ENCODE measurements around the gene TMC1.
"Not testable (repeated sequence)": the region's sequence is repeated elsewhere in the genome, so short reads cannot be mapped to it uniquely, and the experiment has no call there.

TMC1 gene

DNA sequence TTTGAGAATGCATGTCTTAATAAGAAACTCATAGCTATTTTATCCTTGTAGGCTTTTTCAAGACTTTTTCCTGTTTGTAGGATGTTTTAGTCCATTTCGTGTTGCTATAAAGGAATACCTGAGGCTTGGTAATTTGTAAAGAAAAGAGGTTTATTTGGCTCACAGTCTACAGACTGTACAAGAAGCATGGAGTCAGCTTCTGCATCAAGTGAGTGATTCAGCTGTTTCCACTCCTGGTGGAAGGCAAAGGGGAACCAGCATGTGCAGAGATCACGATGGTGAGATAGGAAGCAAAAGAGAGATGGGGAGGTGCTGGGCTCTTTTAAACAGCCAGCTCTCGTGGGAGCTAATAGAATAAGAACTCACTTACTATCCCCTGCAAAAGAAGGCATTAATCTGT, 254.2 kb downstream of the TMC1 start:
- no peak for DNase-seq

DNA sequence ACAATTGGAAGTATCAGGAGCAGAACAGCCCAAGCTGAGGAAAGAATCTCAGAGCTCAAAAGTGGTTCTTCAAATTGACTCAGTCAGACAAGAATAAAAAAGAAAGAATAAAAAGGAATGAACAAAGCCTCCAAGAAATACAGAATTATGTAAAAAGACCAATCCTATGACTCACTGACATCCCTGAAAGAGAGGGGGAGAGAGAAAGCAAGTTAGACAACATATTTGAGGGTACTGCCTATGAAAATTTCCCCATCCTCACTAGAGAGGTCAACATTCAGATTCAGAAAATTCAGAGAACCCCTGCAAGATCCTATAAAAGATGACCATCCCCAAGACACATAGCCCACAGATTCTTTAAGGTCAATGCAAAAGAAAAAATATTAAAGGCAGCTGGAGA, 258.2 kb downstream of the TMC1 start:
- DNase-seq = no peak

DNA sequence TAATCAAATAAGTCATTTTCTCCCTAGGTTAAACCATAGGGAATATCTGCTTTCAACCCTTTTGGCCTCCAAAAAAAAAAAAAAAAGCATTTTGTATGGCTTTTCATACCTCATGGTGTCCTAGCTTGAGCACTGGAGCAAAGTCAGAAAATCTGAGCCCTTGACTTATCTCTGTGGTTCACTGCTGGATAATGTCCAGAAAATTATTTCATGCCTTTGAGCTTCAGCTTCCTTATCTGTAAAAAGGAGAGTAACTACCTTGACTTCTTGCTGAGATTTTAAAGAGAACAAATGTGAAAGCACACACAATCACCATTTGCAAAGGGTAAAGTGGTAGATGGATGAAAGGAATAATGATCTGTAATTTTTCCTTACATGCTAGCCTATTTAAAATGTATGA, 265.5 kb downstream of the TMC1 start:
- DNase-seq = no peak

DNA sequence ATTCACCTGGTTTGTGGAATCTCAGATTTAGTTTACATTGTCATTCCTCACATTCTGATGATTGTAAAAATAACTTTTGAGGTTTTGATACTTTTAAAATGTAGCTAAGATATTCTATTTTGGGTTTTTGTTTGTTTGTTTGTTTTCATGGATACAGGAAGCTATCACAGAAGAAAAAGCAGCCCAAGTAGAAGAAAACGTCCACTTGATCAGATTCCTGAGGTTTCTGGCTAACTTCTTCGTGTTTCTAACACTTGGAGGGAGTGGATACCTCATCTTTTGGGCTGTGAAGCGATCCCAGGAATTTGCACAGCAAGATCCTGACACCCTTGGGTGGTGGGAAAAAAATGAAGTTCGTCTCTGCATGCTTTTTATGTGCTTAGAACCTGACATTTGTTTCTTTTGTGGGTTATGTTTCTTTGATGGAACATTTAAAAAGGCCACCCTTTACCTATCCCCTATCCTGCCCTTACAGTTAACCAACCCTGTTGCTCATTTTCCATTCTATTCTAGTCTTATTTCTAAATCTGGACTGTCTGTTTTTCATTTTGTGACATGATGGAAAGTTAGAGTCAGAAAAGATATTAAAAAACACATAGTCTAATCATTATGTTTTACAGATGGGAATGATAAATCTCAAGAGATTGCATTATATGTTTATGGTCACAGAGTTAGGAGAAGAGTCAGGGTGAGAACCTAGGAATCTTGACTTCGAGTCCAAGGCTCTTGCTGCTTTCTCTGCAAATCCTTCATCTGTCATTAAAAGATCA, 267.7 kb downstream of the TMC1 start:
- no peak for DNase-seq

DNA sequence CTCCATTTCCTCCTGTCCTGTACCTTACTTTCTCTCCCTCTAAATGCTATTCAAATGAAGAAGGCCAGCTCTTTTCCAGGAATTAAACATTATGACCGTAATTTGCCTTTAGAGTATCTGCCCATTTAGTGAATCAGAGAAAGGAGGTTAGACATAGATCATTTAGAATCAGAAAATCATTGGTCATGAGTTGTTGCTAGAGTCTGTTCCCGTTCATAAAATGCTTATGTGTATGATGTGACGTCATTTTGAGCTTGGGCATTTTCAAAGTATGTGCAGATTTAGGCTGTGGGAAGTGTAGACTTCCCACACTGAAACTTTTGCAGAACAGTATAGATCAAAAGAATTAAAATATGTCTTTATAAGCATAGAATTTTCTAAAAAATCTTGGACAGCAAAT, 268.5 kb downstream of the TMC1 start:
- DNase-seq = no peak

DNA sequence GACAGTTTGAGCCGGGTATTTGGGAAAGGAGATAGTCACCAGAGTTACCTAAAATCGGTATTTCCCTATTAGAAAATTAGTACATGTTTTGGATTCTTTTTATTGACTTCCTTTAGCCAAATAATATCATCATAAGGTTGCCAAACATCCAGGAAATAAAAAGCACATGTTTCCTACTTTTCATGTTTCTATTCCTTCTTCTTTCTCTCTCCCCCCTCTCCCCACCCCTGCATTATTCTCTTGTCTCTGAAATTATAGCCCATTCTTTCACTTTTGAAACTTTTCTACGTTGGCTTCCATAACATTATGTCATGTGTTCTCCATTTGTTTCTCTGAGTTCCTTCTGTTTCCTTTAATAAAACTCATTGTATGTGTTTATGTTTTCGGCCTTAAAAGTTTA, 269.6 kb downstream of the TMC1 start:
- DNase-seq = no peak

DNA sequence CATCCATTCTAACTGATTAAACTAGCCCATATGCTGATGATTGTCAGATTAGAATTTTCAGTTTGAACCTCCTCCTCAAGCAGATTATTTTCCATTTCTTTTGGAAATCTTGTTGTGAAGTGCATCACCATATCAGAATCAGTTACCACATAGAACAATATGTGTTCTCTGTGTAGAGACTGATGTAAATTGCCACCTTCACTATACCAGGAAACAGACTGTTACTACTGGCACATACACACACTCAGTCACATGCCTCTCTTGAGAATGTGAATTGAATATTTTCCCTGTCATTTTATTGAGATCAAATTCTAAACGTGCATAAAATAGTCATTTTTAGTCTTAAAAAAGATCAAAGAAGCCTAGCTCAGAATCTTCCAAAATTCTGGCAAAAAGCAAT, 270.0 kb downstream of the TMC1 start:
- no peak for DNase-seq

DNA sequence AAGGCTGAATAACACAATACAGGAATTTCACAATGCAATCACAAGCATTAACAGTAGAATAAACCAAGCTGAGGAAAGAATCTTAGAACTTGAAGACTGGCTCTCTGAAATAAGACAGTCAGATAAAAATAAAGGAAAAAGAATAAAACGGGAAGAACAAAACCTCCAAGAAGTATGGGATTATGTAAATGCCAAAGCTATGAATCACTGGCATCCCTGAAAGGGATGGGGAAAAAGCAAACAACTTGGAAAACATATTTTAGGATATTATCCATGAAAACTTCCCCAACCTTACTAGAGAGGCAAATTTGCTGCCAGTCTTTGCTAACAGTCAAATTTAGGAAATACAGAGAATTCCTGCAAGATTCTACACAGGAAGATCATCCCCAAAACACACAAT, 273.5 kb downstream of the TMC1 start:
- DNase-seq = no peak

DNA sequence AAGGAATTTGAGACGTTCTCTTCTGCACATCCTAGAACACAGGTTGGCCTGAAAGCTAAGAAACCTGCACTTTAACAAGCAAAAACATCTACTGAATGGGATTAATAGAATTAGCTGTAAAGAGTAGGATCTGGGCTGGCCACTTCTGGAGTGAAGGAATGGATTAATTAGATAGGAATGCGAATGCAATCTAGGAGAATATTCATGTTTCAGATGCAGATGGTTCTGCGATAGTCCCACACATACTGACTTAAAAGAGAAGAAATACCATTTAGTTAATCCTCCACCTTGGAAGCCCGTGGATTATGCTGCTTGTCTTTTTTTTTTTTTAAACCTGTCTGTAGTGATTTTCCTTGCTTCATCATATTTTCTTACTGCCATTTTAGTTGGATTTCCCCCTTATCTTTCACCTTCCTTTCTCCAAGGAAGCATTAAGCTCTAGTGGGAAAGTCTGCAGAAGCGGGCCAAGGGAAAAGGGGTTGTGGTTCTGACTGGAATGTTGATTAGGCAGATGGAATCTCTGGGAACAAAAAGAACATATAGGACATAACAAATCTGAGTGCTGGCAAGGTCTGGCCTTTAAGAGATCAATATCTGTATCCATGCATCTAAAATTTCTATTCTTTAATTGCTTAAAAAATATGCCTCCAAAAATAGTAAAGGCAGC, 279.1 kb downstream of the TMC1 start:
- DNase-seq = no peak

DNA sequence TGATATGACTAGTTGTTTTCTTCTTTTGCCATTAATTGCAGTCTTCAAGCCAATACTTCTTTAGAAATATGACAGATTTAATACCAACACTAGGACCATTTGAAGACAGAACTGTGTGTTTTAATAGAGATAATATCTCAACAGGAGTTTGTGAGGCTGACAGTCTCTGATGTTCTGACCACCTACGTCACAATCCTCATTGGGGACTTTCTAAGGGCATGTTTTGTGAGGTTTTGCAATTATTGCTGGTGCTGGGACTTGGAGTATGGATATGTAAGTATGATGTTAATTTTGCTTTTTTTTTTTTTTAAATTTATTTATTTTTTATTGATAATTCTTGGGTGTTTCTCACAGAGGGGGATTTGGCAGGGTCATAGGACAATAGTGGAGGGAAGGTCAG, 283.8 kb downstream of the TMC1 start:
- DNase-seq = no peak

DNA sequence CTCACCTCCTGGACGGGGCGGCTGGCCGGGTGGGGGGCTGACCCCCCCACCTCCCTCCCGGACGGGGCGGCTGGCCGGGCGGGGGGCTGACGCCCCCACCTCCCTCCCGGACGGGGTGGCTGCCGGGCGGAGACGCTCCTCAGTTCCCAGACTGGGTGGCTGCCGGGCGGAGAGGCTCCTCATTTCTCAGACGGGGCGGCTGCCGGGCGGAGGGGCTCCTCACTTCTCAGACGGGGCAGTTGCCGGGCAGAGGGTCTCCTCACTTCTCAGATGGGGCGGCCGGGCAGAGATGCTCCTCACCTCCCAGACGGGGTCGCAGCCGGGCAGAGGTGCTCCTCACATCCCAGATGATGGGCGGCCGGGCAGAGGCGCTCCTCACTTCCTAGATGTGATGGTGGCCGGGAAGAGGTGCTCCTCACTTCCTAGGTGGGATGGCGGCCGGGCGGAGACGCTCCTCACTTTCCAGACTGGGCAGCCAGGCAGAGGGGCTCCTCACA, 285.0 kb downstream of the TMC1 start:
- not testable (repeated sequence) for DNase-seq

DNA sequence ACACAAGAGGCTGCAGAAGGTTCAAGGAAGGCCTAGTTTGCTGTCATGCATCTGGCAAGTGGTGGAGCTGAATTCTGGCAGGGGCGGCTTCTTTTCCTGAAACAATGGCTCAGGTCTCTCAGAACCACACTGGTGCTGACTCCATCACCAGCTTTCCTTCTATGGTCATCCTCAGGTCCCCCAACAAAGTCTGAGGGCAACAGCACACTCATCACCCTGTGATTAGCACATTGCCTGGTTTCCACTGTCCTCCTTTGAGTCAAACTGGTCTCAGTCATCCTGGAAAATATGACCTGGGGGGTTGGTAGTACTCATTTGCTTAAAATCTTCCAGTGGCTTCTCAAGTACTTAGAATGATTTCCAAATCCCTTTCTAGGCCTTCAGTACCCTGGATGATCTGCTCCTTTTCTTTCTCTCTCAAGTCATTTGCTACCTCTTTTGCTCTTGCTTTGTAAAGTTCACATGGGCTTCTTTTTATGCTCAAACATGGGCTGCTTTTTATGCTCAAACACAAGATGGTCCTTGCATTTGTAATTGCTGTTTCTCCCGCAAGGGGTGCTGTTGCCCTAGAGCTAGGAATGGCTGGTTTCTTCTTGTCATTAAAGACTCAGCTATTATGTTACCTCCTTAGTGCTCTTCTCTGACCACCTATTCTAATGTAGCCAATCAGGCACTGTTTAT, 286.5 kb downstream of the TMC1 start:
- DNase-seq = no peak

DNA sequence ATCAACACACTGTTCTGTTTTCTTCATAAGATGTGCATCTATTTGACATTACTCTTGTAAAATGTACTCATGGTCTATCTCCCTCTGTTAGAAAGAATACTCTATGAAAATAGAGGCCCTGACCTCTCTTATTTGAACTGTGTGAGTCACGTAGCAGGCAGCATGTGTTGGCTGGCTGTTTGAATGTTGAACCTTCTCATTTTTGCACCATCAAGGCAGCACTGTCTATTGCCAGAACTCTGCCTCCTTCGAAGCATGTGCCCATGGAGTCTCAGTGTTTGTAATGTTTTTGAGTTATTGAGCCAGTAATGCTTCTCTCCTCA, 287.0 kb downstream of the TMC1 start:
- no peak for DNase-seq

DNA sequence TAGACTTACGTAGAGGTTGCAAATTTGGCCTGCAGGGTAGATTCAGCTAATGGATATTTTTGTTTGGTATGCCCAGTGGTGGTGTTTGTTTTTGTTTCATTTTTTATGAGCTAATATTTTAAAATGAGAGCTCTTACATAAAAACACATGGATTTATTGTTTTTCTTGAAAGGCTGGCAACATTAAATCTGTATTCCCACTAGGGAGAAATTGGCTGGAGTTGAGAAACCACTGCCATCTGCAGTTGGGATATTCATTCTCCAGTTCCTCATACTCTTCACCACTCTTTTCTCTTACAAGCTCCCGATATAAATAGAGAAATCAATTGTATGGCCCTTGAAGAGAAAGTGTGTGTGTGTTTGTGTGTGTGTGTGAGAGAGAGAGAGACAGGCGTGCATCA, 288.2 kb downstream of the TMC1 start:
- no peak for DNase-seq

DNA sequence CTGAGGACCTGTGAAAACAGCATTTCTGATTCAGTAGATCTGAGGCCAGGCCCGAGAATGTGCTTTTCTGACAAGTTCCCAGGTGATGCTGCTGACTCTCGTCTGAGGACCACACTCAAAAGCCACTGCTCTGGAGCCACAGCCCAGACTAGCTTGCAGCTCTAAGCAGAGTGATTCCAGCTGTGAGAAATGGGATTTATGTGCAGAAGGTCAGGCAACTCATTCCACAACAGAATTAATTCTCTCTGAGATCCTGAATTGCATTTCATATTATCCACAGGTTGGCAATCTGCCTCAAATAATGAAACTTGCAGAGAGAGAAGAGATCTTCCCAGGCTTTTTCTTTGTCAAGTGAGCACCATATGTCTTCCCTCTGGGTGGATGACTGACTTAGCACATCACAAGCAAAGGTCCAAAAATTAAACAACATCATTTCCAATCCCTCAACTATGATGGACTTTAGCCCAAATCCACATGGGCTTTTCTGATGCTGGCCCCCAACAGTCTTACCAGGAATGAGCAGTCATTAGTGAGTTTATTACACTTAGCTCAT, 291.2 kb downstream of the TMC1 start:
- no peak for DNase-seq

DNA sequence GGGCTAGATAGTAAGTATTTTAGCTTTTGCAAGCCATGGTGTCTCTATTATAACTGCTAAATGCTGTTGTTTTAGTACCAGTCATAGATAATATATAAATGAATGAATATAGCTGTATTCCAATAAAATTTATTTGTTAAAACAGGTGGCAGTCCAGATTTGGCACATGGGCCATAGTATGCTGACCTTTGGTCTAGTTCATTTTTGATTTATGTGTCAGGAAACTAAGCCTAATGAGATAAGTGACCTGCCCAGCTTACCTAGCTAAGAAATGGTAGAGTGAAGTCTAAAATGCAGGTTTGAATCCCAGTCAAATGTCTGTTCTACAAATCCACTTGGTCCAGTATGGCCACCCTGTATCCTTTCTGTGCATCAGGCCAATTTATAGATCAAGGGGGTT, 292.1 kb downstream of the TMC1 start:
- DNase-seq = no peak

DNA sequence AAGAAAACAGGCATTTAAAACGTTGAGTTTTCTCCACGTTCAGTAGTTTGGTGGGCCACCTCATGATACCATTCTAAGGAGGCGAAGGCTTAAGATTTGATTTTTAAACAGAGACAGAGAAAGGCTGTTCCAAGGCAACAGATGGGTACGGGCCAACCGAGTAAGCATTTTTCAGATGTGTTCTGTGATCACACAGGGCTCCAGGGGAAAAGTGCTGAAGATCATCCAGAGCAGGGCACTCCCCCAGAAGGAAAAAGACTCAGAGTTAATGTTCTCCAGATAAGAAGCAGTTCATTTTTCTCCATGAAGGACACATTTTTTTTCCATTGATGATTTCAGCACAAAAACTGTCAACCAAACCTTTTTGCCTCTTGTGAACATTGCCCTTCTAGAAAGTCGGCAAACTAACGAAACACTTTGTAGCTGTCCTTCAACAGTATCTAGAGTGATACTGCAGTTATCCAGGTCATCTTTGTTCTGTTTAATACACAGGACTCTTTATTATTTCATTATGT, 292.7 kb downstream of the TMC1 start:
- no peak for DNase-seq

DNA sequence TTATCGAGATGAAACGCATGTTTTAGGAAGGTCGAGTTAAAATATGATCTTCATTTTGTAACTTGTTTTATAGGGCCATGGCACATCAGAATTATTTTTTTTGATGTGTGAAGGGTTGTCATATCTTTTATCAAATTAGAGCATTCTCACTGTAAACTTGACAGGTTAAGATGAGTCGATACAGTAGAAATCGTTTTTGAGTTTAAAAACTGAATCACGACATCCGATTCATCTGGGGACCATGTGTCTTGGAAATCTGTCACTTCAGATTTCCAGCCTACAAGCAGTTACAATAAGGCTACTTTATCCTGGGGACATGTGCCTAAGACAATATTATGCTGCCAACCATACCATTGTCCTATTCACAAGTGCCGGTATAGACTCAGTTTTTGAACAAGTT, 295.3 kb downstream of the TMC1 start:
- no peak for DNase-seq

DNA sequence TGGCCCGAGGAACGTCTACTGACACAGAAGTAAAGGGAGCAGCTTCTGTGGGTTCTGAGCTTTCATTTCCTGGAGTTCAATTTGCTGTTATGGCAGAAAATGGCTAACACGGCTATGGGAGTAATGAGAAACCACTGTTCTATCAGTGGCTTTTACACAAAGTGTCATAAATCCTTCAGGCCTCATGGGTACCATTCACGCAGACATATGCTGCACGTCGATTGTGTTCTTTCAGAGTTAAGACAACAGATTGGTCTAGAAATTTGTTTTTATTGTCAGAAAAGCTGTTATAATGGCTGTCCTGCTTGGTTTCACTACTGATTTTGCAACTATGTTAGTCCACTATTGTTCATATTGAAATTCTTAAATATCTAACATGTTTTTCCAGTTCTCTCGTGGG, 296.0 kb downstream of the TMC1 start:
- DNase-seq = no peak

DNA sequence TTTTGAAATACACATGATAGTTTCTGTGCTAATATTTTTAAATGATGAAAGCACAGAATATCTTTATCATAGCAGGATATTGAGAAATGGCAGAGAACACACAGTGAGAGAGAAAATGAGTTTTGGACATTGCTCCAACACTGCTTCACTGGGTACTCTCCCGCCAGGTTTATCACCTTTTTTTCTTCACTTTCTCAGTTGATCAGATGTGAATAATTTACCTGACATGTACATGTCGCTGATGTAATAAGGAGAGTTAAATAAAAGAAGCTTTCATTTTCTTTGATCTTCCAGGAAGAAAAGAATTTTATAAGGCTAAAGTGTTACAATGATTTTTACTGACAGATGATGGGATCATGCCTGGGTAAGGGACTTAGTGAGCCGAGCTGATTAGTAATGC, 297.0 kb downstream of the TMC1 start:
- DNase-seq = no peak

DNA sequence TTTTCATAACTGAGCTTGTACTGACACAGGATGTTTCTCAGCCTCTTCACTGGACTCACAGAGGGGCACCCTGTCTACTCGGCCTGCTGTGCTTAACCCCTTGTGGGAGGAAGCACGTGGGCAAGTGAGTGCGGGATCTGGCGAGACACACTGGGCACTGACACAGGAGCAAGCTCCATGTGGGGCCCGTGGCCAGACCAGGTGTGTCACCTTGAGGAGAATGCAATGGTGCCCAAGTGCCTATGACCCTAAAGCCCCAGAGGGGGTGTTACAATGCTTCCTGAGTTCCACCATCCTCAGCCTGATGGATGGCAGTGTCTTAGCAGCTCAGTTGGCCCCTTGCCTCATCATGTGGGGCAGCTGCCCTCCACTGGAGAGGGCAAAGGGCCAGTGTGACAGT, 302.6 kb downstream of the TMC1 start:
- no peak for DNase-seq

DNA sequence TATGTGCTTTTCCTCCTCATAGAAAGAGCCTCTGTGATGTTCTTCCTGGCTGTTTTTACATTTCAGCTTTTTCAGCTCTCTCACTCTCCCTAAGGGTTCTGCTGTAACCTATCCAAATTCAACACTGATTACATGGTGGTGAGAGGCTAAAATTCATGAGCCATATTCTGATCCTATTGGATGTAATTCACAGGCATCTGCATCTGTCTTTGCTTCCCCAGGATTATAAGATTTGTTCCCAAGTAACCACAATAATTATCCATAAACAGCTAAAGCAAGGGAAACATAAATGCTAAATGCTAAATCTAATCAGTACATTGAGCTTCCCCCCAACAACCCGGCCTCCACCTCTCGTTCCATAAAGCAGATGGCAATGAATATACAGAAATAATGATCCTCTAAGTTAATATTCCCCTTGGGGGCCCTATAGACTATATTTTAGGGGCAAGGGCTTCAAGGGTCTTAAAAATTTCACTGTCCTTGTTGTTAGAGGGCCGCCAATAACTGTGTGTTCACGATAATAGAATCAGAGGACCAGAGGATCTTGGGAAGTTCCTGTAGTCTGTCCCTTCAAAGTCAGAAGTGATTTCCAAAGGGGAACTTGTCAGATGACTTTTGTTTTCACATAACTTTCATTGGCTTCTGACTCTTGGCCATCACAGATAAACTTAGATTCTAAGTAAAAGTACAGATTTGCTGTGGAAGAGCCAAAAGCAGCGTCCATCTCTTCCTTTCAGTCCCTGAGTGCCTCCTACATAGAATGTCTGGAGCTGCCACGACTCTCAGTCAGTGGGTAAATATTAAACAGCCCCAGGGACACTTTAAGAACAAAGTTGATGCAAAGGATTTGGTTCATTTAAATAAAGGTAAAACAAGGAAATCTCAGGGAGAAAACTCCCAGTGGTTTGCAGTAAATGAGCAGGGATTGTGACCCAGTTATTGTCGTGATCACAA, 305.9 kb downstream of the TMC1 start:
- no peak for DNase-seq
